ENCODE data around the gene LRATD1. TPM values are rescaled to one million over a fixed set of nuclear protein-coding genes. Genes with fewer than 3 reads are reported as not detected.

The LRATD1 gene
- total RNA-seq, 1 donor from 2014 or later = 1.9 TPM

GRCh38 chr2:14656146-14656545, 23.6 kb downstream of the LRATD1 start:
- Mint-ChIP-seq H3K27me3 (ENCODE audit: insufficient read depth, low read depth) (peaks cover 3% of the 10 kb centered on the region), H3K27ac (no peak overlapping the region), H3K4me1 (peaks cover 3% of the 10 kb centered on the region), H3K9me3 (no peaks in the 10 kb centered on the region), H3K4me3 (no peak overlapping the region), H3K36me3 (no peaks in the 10 kb centered on the region)
- Histone ChIP-seq H3K4me3 (no peak overlapping the region), H3K27me3 (no peaks in the 10 kb centered on the region), H3K27ac (no peak overlapping the region), H4K20me1 (ENCODE audit: low read depth) (no peaks in the 10 kb centered on the region), H3K4me1 (no peaks in the 10 kb centered on the region), H3K9me3 (ENCODE audit: low read depth) (no peaks in the 10 kb centered on the region), H3K9ac (no peak overlapping the region), H3F3A (ENCODE audit: low read depth) (no peaks in the 10 kb centered on the region), H3K4me2 (no peak overlapping the region), H3K36me3 (no peaks in the 10 kb centered on the region), H3K79me2 (ENCODE audit: low read depth) (no peaks in the 10 kb centered on the region), H2AFZ (replicated peaks) (no peak overlapping the region)
- TF ChIP-seq CTCF (IDR thresholded peaks at IDR 0.05) (no peak), EZH2phosphoT487 (IDR thresholded peaks at IDR 0.05) (no peak), EZH2 (IDR thresholded peaks at IDR 0.05) (no peak)
- DNase-seq (ENCODE audit: low spot score) = no peak

GRCh38 chr2:14661163-14661562, 28.6 kb downstream of the LRATD1 start:
- Histone ChIP-seq H3K4me2 (no peak overlapping the region), H3F3A (ENCODE audit: low read depth) (no peaks in the 10 kb centered on the region), H4K20me1 (ENCODE audit: low read depth) (no peaks in the 10 kb centered on the region), H3K79me2 (ENCODE audit: low read depth) (no peaks in the 10 kb centered on the region), H3K4me3 (no peak overlapping the region), H3K36me3 (no peaks in the 10 kb centered on the region), H3K27ac (no peak overlapping the region), H2AFZ (replicated peaks) (no peak overlapping the region), H3K4me1 (no peaks in the 10 kb centered on the region), H3K27me3 (no peaks in the 10 kb centered on the region), H3K9me3 (ENCODE audit: low read depth) (no peaks in the 10 kb centered on the region), H3K9ac (no peak overlapping the region)
- Mint-ChIP-seq H3K4me1 (peaks cover 5% of the 10 kb centered on the region), H3K27ac (no peak overlapping the region), H3K4me3 (no peak overlapping the region), H3K27me3 (ENCODE audit: insufficient read depth, low read depth) (peaks cover 3% of the 10 kb centered on the region), H3K36me3 (no peaks in the 10 kb centered on the region), H3K9me3 (no peaks in the 10 kb centered on the region)
- TF ChIP-seq EZH2phosphoT487 (IDR thresholded peaks at IDR 0.05) = no peak
- TF ChIP-seq EZH2 (IDR thresholded peaks at IDR 0.05) = no peak
- TF ChIP-seq CTCF (IDR thresholded peaks at IDR 0.05) = no peak
- DNase-seq (ENCODE audit: low spot score) = no peak

GRCh38 chr2:14673351-14673875, 40.9 kb downstream of the LRATD1 start:
- Mint-ChIP-seq H3K4me1 (peaks cover 38% of the 10 kb centered on the region), H3K27ac (peak overlapping the region; percentile 69), H3K4me3 (peak overlapping the region; percentile 46), H3K36me3 (no peaks in the 10 kb centered on the region), H3K27me3 (ENCODE audit: insufficient read depth, low read depth) (peaks cover 3% of the 10 kb centered on the region), H3K9me3 (no peaks in the 10 kb centered on the region)
- no peaks in the 10 kb centered on the region for H3K9me3 ChIP-seq (ENCODE audit: low read depth)
- H3K9ac ChIP-seq = no peak overlapping the region
- peaks cover 5% of the 10 kb centered on the region for H4K20me1 ChIP-seq (ENCODE audit: low read depth)
- H2AFZ ChIP-seq (replicated peaks) = no peak overlapping the region
- peaks cover 16% of the 10 kb centered on the region for H3F3A ChIP-seq (ENCODE audit: low read depth)
- no peak for TF ChIP-seq CTCF (IDR thresholded peaks at IDR 0.05)
- no peak for TF ChIP-seq EZH2 (IDR thresholded peaks at IDR 0.05)
- no peak for TF ChIP-seq EZH2phosphoT487 (IDR thresholded peaks at IDR 0.05)
- peaks cover 28% of the 10 kb centered on the region for H3K4me1 ChIP-seq
- no peak overlapping the region for H3K4me3 ChIP-seq
- no peaks in the 10 kb centered on the region for H3K79me2 ChIP-seq (ENCODE audit: low read depth)
- H3K4me2 ChIP-seq = no peak overlapping the region
- peak overlapping the region; percentile 65 for H3K27ac ChIP-seq
- no peaks in the 10 kb centered on the region for H3K36me3 ChIP-seq
- no peaks in the 10 kb centered on the region for H3K27me3 ChIP-seq
- DNase-seq (ENCODE audit: low spot score) = peak; percentile 17

All from neural progenitor cell (in vitro differentiated cells).